ENCODE data around the gene MRPL33. TPM values are rescaled to one million over a fixed set of nuclear protein-coding genes. Genes with fewer than 3 reads are reported as not detected.

The MRPL33 gene
- total and polyA plus RNA-seq, 2 of the 13 experiments (the other 11 are each of a cell fraction or from before 2014, with no cell fraction given): 69.7 to 218 TPM

- TF ChIP-seq HBP1 (CRISPR knock-in tag; IDR thresholded peaks at IDR 0.05; ENCODE audit: low read depth) (0 out of 2 replicates have a peak, but pooled peaks have one; percentile 38), ZKSCAN8 (CRISPR knock-in tag; IDR thresholded peaks at IDR 0.05; ENCODE audit: borderline replicate concordance) (0 out of 2 replicates have a peak, but pooled peaks have one; percentile 18), ZNF891 (CRISPR knock-in tag; IDR thresholded peaks at IDR 0.05) (peak; percentile 18; the same call in 1 of the 2 replicates), ZBTB8A (CRISPR knock-in tag; IDR thresholded peaks at IDR 0.05; ENCODE audit: borderline replicate concordance, low read depth) (no peak), POGK (CRISPR knock-in tag; conservative IDR thresholded peaks at IDR 0.05) (no peak), KLF12 (CRISPR knock-in tag; IDR thresholded peaks at IDR 0.05; ENCODE audit: borderline replicate concordance) (no peak), NR2F1 (CRISPR knock-in tag; IDR thresholded peaks at IDR 0.05) (no peak), ZNF24 (IDR thresholded peaks at IDR 0.05) (no peak), NR2F6 (IDR thresholded peaks at IDR 0.05) (no peak), NR2F6 (CRISPR knock-in tag; IDR thresholded peaks at IDR 0.05) (peak; percentile 9; the same call in 1 of the 2 replicates), MIXL1 (CRISPR knock-in tag; IDR thresholded peaks at IDR 0.05) (peak; percentile 56; the same call in 1 of the 2 replicates), ZNF614 (CRISPR knock-in tag; IDR thresholded peaks at IDR 0.05; ENCODE audit: borderline replicate concordance) (no peak)
- TF ChIP-seq, protein P1, sequence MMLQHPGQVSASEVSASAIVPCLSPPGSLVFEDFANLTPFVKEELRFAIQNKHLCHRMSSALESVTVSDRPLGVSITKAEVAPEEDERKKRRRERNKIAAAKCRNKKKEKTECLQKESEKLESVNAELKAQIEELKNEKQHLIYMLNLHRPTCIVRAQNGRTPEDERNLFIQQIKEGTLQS (CRISPR knock-in tag; IDR thresholded peaks at IDR 0.05): 0 out of 2 replicates have a peak, but pooled peaks have one; percentile 28
- TF ChIP-seq, protein P2, sequence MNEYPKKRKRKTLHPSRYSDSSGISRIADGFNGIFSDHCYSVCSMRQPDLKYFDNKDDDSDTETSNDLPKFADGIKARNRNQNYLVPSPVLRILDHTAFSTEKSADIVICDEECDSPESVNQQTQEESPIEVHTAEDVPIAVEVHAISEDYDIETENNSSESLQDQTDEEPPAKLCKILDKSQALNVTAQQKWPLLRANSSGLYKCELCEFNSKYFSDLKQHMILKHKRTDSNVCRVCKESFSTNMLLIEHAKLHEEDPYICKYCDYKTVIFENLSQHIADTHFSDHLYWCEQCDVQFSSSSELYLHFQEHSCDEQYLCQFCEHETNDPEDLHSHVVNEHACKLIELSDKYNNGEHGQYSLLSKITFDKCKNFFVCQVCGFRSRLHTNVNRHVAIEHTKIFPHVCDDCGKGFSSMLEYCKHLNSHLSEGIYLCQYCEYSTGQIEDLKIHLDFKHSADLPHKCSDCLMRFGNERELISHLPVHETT (CRISPR knock-in tag; conservative IDR thresholded peaks at IDR 0.05): no peak; the same call in 1 of the 2 replicates
- TF ChIP-seq, protein P3, sequence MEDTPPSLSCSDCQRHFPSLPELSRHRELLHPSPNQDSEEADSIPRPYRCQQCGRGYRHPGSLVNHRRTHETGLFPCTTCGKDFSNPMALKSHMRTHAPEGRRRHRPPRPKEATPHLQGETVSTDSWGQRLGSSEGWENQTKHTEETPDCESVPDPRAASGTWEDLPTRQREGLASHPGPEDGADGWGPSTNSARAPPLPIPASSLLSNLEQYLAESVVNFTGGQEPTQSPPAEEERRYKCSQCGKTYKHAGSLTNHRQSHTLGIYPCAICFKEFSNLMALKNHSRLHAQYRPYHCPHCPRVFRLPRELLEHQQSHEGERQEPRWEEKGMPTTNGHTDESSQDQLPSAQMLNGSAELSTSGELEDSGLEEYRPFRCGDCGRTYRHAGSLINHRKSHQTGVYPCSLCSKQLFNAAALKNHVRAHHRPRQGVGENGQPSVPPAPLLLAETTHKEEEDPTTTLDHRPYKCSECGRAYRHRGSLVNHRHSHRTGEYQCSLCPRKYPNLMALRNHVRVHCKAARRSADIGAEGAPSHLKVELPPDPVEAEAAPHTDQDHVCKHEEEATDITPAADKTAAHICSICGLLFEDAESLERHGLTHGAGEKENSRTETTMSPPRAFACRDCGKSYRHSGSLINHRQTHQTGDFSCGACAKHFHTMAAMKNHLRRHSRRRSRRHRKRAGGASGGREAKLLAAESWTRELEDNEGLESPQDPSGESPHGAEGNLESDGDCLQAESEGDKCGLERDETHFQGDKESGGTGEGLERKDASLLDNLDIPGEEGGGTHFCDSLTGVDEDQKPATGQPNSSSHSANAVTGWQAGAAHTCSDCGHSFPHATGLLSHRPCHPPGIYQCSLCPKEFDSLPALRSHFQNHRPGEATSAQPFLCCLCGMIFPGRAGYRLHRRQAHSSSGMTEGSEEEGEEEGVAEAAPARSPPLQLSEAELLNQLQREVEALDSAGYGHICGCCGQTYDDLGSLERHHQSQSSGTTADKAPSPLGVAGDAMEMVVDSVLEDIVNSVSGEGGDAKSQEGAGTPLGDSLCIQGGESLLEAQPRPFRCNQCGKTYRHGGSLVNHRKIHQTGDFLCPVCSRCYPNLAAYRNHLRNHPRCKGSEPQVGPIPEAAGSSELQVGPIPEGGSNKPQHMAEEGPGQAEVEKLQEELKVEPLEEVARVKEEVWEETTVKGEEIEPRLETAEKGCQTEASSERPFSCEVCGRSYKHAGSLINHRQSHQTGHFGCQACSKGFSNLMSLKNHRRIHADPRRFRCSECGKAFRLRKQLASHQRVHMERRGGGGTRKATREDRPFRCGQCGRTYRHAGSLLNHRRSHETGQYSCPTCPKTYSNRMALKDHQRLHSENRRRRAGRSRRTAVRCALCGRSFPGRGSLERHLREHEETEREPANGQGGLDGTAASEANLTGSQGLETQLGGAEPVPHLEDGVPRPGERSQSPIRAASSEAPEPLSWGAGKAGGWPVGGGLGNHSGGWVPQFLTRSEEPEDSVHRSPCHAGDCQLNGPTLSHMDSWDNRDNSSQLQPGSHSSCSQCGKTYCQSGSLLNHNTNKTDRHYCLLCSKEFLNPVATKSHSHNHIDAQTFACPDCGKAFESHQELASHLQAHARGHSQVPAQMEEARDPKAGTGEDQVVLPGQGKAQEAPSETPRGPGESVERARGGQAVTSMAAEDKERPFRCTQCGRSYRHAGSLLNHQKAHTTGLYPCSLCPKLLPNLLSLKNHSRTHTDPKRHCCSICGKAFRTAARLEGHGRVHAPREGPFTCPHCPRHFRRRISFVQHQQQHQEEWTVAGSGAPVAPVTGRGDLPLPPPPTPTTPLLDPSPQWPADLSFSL (CRISPR knock-in tag; IDR thresholded peaks at IDR 0.05): peak; percentile 31; the same call in 1 of the 2 replicates
These were observed 48.0 kb upstream of the MRPL33 start (continued) for GRCh38 chr2:27723372-27724144.
